ENCODE data around the gene OR2L2.

- TF ChIP-seq CTCF (IDR thresholded peaks at IDR 0.05) (no peak), EP300 (IDR thresholded peaks at IDR 0.05) (no peak)
These were observed 25.4 kb downstream of the OR2L2 start for GRCh38 chr1:248055261-248055660.

All from suprapubic skin (tissue), 3 donors.